ENCODE data around the gene MARCHF2. TPM values are rescaled to one million over a fixed set of nuclear protein-coding genes. Genes with fewer than 3 reads are reported as not detected.

Gene MARCHF2
- total and polyA plus RNA-seq, 9 donors, result 14.1 to 19.7 (median 16.4) TPM

GRCh38 chr19:8485561-8486371, 72.7 kb downstream of the MARCHF2 start:
- Histone ChIP-seq H3K36me3 (ENCODE audit: control insufficient read depth, insufficient read depth, low read length) (peaks cover 88% of the 10 kb centered on the region), H3K4me1 (ENCODE audit: control insufficient read depth, insufficient read depth, low read length) (peaks cover 10% of the 10 kb centered on the region), H3K27ac (ENCODE audit: low read length) (no peak overlapping the region), H3K9me3 (replicated peaks; ENCODE audit: control insufficient read depth, low read depth, low read length) (no peaks in the 10 kb centered on the region), H3K4me3 (ENCODE audit: low read length) (no peak overlapping the region), H3K27me3 (ENCODE audit: control insufficient read depth, insufficient read depth, low read length) (no peaks in the 10 kb centered on the region)
- WGBS (ENCODE audit: insufficient coverage), result 95% methylated on average over 62 of the region's 62 CpGs
- DNase-seq, result no peak

- H3K4me3 ChIP-seq (ENCODE audit: low read length), result no peak overlapping the region
- WGBS (ENCODE audit: insufficient coverage), result 94% methylated on average over 10 of the region's 16 CpGs
- peaks cover 4% of the 10 kb centered on the region for H3K4me1 ChIP-seq (ENCODE audit: control insufficient read depth, insufficient read depth, low read length)
- H3K36me3 ChIP-seq (ENCODE audit: control insufficient read depth, insufficient read depth, low read length), result peaks cover 83% of the 10 kb centered on the region
- H3K27ac ChIP-seq (ENCODE audit: low read length), result peak overlapping the region; percentile 33
- H3K27me3 ChIP-seq (ENCODE audit: control insufficient read depth, insufficient read depth, low read length), result no peaks in the 10 kb centered on the region
- no peaks in the 10 kb centered on the region for H3K9me3 ChIP-seq (replicated peaks; ENCODE audit: control insufficient read depth, low read depth, low read length)
- DNase-seq, result no peak
Measured at GRCh38 chr19:8486661-8487136, 73.6 kb downstream of the MARCHF2 start.

GRCh38 chr19:8487137-8487851, 74.2 kb downstream of the MARCHF2 start:
- DNase-seq, result peak; percentile 58
- 77% methylated on average over 8 of the region's 13 CpGs for WGBS (ENCODE audit: insufficient coverage)
- Histone ChIP-seq H3K4me1 (ENCODE audit: control insufficient read depth, insufficient read depth, low read length) (peaks cover 4% of the 10 kb centered on the region), H3K9me3 (replicated peaks; ENCODE audit: control insufficient read depth, low read depth, low read length) (no peaks in the 10 kb centered on the region), H3K27me3 (ENCODE audit: control insufficient read depth, insufficient read depth, low read length) (no peaks in the 10 kb centered on the region), H3K4me3 (ENCODE audit: low read length) (no peak overlapping the region), H3K27ac (ENCODE audit: low read length) (peak overlapping the region; percentile 9), H3K36me3 (ENCODE audit: control insufficient read depth, insufficient read depth, low read length) (peaks cover 79% of the 10 kb centered on the region)

- WGBS (ENCODE audit: insufficient coverage), result 68% methylated on average over 10 of the region's 15 CpGs
- H3K4me1 ChIP-seq (ENCODE audit: control insufficient read depth, insufficient read depth, low read length), result peaks cover 4% of the 10 kb centered on the region
- no peak overlapping the region for H3K27ac ChIP-seq (ENCODE audit: low read length)
- DNase-seq, result no peak
- H3K27me3 ChIP-seq (ENCODE audit: control insufficient read depth, insufficient read depth, low read length), result no peaks in the 10 kb centered on the region
- H3K9me3 ChIP-seq (replicated peaks; ENCODE audit: control insufficient read depth, low read depth, low read length), result no peaks in the 10 kb centered on the region
- H3K36me3 ChIP-seq (ENCODE audit: control insufficient read depth, insufficient read depth, low read length), result peaks cover 69% of the 10 kb centered on the region
- no peak overlapping the region for H3K4me3 ChIP-seq (ENCODE audit: low read length)
Measured at GRCh38 chr19:8488365-8488764, 75.3 kb downstream of the MARCHF2 start.

Other genes with a start within 250 kb of the MARCHF2 start
- 15.6 TPM for gene CERS4, start 203.9 kb upstream of the MARCHF2 start, total RNA-seq
- gene CERS4, start 203.9 kb upstream of the MARCHF2 start, polyA plus RNA-seq (ENCODE audit: insufficient read depth in 1 of 8, insufficient read length in 8 of 8, low replicate concordance in 1 of 8), result 10 to 100 TPM; 11.7 to 24.1 (median 16.3) TPM
- gene CD320, start 104.9 kb upstream of the MARCHF2 start, total RNA-seq, result 18.7 TPM
- 10 to 100 TPM; 20.4 to 27.9 (median 24.7) TPM for gene CD320, start 104.9 kb upstream of the MARCHF2 start, polyA plus RNA-seq (ENCODE audit: insufficient read depth in 1 of 8, insufficient read length in 8 of 8, low replicate concordance in 1 of 8)
- gene NDUFA7, start 91.9 kb upstream of the MARCHF2 start, total RNA-seq, result 54.7 TPM
- 10 to 100 TPM; 17.2 to 53.6 (median 37.1) TPM for gene NDUFA7, start 91.9 kb upstream of the MARCHF2 start, polyA plus RNA-seq (ENCODE audit: insufficient read depth in 1 of 8, insufficient read length in 8 of 8, low replicate concordance in 1 of 8)
- 1,487 TPM for gene RPS28, start 91.8 kb upstream of the MARCHF2 start, total RNA-seq
- 100 to 1,000 TPM; 640 to 903 (median 690) TPM for gene RPS28, start 91.8 kb upstream of the MARCHF2 start, polyA plus RNA-seq (ENCODE audit: insufficient read depth in 1 of 8, insufficient read length in 8 of 8, low replicate concordance in 1 of 8)
- gene KANK3, start 70.0 kb upstream of the MARCHF2 start, total RNA-seq, result 12.4 TPM
- gene KANK3, start 70.0 kb upstream of the MARCHF2 start, polyA plus RNA-seq (ENCODE audit: insufficient read depth in 1 of 8, insufficient read length in 8 of 8, low replicate concordance in 1 of 8), result 10 to 100 TPM in 6 of 8 donors, 1 to 10 TPM in 2; 9.4 to 18.9 (median 12.1) TPM
- 1.2 TPM for gene ANGPTL4, start 49.1 kb upstream of the MARCHF2 start, total RNA-seq
- 1 to 10 TPM; 1.3 to 2.2 (median 1.9) TPM for gene ANGPTL4, start 49.1 kb upstream of the MARCHF2 start, polyA plus RNA-seq (ENCODE audit: insufficient read depth in 1 of 8, insufficient read length in 8 of 8, low replicate concordance in 1 of 8)
- gene RAB11B, start 22.9 kb upstream of the MARCHF2 start, total RNA-seq, result 9.5 TPM
- 10 to 100 TPM; 68.6 to 96.3 (median 79.6) TPM for gene RAB11B, start 22.9 kb upstream of the MARCHF2 start, polyA plus RNA-seq (ENCODE audit: insufficient read depth in 1 of 8, insufficient read length in 8 of 8, low replicate concordance in 1 of 8)
- gene HNRNPM, start 31.7 kb downstream of the MARCHF2 start, total RNA-seq, result 43.2 TPM
- gene HNRNPM, start 31.7 kb downstream of the MARCHF2 start, polyA plus RNA-seq (ENCODE audit: insufficient read depth in 1 of 8, insufficient read length in 8 of 8, low replicate concordance in 1 of 8), result 100 to 1,000 TPM; 193 to 262 (median 219) TPM
- 0.31 TPM for gene PRAM1, start 89.3 kb downstream of the MARCHF2 start, total RNA-seq
- gene PRAM1, start 89.3 kb downstream of the MARCHF2 start, polyA plus RNA-seq (ENCODE audit: insufficient read depth in 1 of 8, insufficient read length in 8 of 8, low replicate concordance in 1 of 8), result 1 to 10 TPM in 7 of 8 donors, under 1 TPM in 1; 0.86 to 2.1 (median 1.7) TPM
- 2.8 TPM for gene ZNF414, start 100.9 kb downstream of the MARCHF2 start, total RNA-seq
- gene ZNF414, start 100.9 kb downstream of the MARCHF2 start, polyA plus RNA-seq (ENCODE audit: insufficient read depth in 1 of 8, insufficient read length in 8 of 8, low replicate concordance in 1 of 8), result 10 to 100 TPM; 13.5 to 19.0 (median 15.3) TPM
- 2.3 TPM for gene MYO1F, start 164.1 kb downstream of the MARCHF2 start, total RNA-seq
- gene MYO1F, start 164.1 kb downstream of the MARCHF2 start, polyA plus RNA-seq (ENCODE audit: insufficient read depth in 1 of 8, insufficient read length in 8 of 8, low replicate concordance in 1 of 8), result 1 to 10 TPM; 3.1 to 9.2 (median 5.3) TPM
- 28.1 TPM for gene ADAMTS10, start 197.4 kb downstream of the MARCHF2 start, total RNA-seq
- 10 to 100 TPM; 25.2 to 40.4 (median 33.4) TPM for gene ADAMTS10, start 197.4 kb downstream of the MARCHF2 start, polyA plus RNA-seq (ENCODE audit: insufficient read depth in 1 of 8, insufficient read length in 8 of 8, low replicate concordance in 1 of 8)
- not detected for gene NFILZ, start 217.3 kb downstream of the MARCHF2 start, total RNA-seq
- not detected for gene NFILZ, start 217.3 kb downstream of the MARCHF2 start, polyA plus RNA-seq (ENCODE audit: insufficient read depth in 1 of 8, insufficient read length in 8 of 8, low replicate concordance in 1 of 8)

Measured in muscle of leg (tissue), 11 donors.